Measurements from ENCODE around the gene NPC1L1.

- TF ChIP-seq MLX (CRISPR knock-in tag; IDR thresholded peaks at IDR 0.05) (no peak), ZFP1 (CRISPR knock-in tag; IDR thresholded peaks at IDR 0.05) (no peak), CTCF (CRISPR knock-in tag; IDR thresholded peaks at IDR 0.05) (no peak), ZNF24 (IDR thresholded peaks at IDR 0.05) (no peak), RAD51 (IDR thresholded peaks at IDR 0.05; ENCODE audit: borderline replicate concordance) (no peak)
Measured at GRCh38 chr7:44465490-44465889, 75.6 kb downstream of the NPC1L1 start.

Data from HepG2 (cell line).